Naive thymus-derived CD8-positive, alpha-beta T cell (primary cell): ENCODE measurements around the gene SLC31A2. TPM values are rescaled to one million over a fixed set of nuclear protein-coding genes. Genes with fewer than 3 reads are reported as not detected.
"Not testable (repeated sequence)": the region's sequence is repeated elsewhere in the genome, so short reads cannot be mapped to it uniquely, and the experiment has no call there.

Experiments
- ATAC-seq, 2 donors: fragments of 150-1000 bp; cut with Tn5 transposase in 1 of 2; sonication (Bioruptor Pico), chemical (Tn5 transposase) in 1 of 2; 1 replicate in 1 of 2; 2 replicates in 1 of 2; pipeline ENCODE4 v1.10.0; 2021; ENCODE audit warnings: mild to moderate bottlenecking in 2 of 2, moderate library complexity in 2 of 2
- POLR2A ChIA-PET: fragments of 350-600 bp; sonication (Branson Sonifier 250); formaldehyde crosslinking; loops from one replicate; lab custom pipeline; 2021; ENCODE audit warnings: antibody characterized with exemption; lab: Charles Lee
- DNase-seq, 10 donors: peaks; one replicate each; pipeline versions ENCODE4 v3.0.0 to v3.0.0-alpha.2; 2020 to 2022
- H3K27ac Mint-ChIP-seq, 10 donors: one replicate each; pipeline ENCODE4 v1.8.0; 2020 to 2022; ENCODE audit warnings: mild to moderate bottlenecking in 10 of 10, mixed read lengths in 10 of 10, moderate library complexity in 4 of 10, inconsistent platforms in 1 of 10
- H3K27me3 Mint-ChIP-seq, 5 donors: one replicate each; pipeline ENCODE4 v1.8.0; 2021 to 2022; ENCODE audit warnings: mixed read lengths in 5 of 5
- H3K36me3 Mint-ChIP-seq, 3 donors: one replicate each; pipeline ENCODE4 v1.8.0; 2020 to 2022; ENCODE audit warnings: mixed read lengths in 3 of 3, mild to moderate bottlenecking in 2 of 3, inconsistent platforms in 1 of 3
- H3K4me1 Mint-ChIP-seq, 4 donors: one replicate each; pipeline ENCODE4 v1.8.0; 2021 to 2022; ENCODE audit warnings: mixed read lengths in 4 of 4
- H3K4me3 Mint-ChIP-seq, 10 donors: one replicate each; pipeline ENCODE4 v1.8.0; 2020 to 2022; ENCODE audit warnings: mild to moderate bottlenecking in 10 of 10, mixed read lengths in 10 of 10, moderate library complexity in 6 of 10, inconsistent platforms in 1 of 10
- H3K9me3 Mint-ChIP-seq, 9 donors: one replicate each; pipeline ENCODE4 v1.8.0; 2020 to 2022; ENCODE audit warnings: mixed read lengths in 9 of 9, mild to moderate bottlenecking in 3 of 9, inconsistent platforms in 1 of 9, moderate library complexity in 1 of 9
- polyA plus RNA-seq, 3 donors: library from polyadenylated mRNA; unstranded; fragments of 300-500 nt; fragmentation: Illumina TruSeq; gene quantifications; one replicate each; pipeline ENCODE4 v1.2.3, GENCODE V29; 2021
- total RNA-seq, 8 experiments: library from RNA in 2 of 8; stranded (reverse) in 2 of 8; gene quantifications; one replicate each; pipeline ENCODE4 v1.2.3 and lab custom pipeline; 2021 to 2026

The SLC31A2 gene
- total RNA-seq (1 to 10 TPM; 3.9 to 4.8 TPM), polyA plus RNA-seq (1 to 10 TPM; 2.1 to 3.5 (median 3.0) TPM), total RNA-seq (lab: John Stamatoyannopoulos, UW) (3.9 to 7.1 (median 5.7) reads per million in 6 experiments)

GRCh38 chr9:113150670-113151611 is at the start of gene SLC31A2:
Gene SLC31A2 (plus strand): TSS chr9:113151007. CDS start chr9:113151075, 68 bp downstream.
- Mint-ChIP-seq H3K4me1 (peaks cover 7 to 38% (median 28%) of the 10 kb centered on the region in 4 donors), H3K4me3 (peak within 1 kb of the TSS; percentile 73 to 90 (median 82)), H3K9me3 (no peaks in the 10 kb centered on the region), H3K27me3 (peaks cover 0 to 3% (median 0%) of the 10 kb centered on the region in 5 donors), H3K27ac (peak within 1 kb of the TSS; percentile 2 to 83 (median 72)), H3K36me3 (no peaks in the 10 kb centered on the region)
- POLR2A ChIA-PET, result interaction anchor here (0.5 to 0.7 kb wide), 2 partner anchors 70 to 397 kb away, joined by 3 to 6 read pairs; partner anchors contain the start of genes FKBP15 and SLC31A1
- ATAC-seq (peak; percentile 94), DNase-seq (peak; percentile 77 to 90 (median 80))

GRCh38 chr9:113105345-113105744 is 45.5 kb upstream of the SLC31A2 start:
- ATAC-seq, POLR2A ChIA-PET, H3K4me3 Mint-ChIP-seq: not testable (repeated sequence)

GRCh38 chr9:113111065-113111951 is 39.5 kb upstream of the SLC31A2 start:
- H3K9me3 Mint-ChIP-seq, POLR2A ChIA-PET, H3K27me3 Mint-ChIP-seq, H3K4me3 Mint-ChIP-seq, H3K4me1 Mint-ChIP-seq, H3K36me3 Mint-ChIP-seq: not testable (repeated sequence)
- peak; percentile 69 to 86 for ATAC-seq
- DNase-seq, result peak in 3 of 10 donors; percentile 8 to 18 (median 17)
- H3K27ac Mint-ChIP-seq, result peak overlapping the region in 1 of 10 donors; percentile 67

More at GRCh38 chr9:113105345-113105744, 45.5 kb upstream of the SLC31A2 start:
- H3K27ac Mint-ChIP-seq, H3K36me3 Mint-ChIP-seq, H3K27me3 Mint-ChIP-seq, DNase-seq, H3K9me3 Mint-ChIP-seq, H3K4me1 Mint-ChIP-seq: not testable (repeated sequence)

- H3K4me1 Mint-ChIP-seq, H3K27me3 Mint-ChIP-seq, H3K36me3 Mint-ChIP-seq, H3K27ac Mint-ChIP-seq, H3K9me3 Mint-ChIP-seq, POLR2A ChIA-PET: not testable (repeated sequence)
- H3K4me3 Mint-ChIP-seq, result peak overlapping the region in 1 of 10 donors; percentile 39
- ATAC-seq (peak; percentile 72 to 78), DNase-seq (peak in 2 of 10 donors; percentile 24 to 25)
Measured at GRCh38 chr9:113112706-113113510, 37.9 kb upstream of the SLC31A2 start.

GRCh38 chr9:113118829-113119228 is 32.0 kb upstream of the SLC31A2 start:
- H3K9me3 Mint-ChIP-seq, H3K27me3 Mint-ChIP-seq, ATAC-seq, H3K27ac Mint-ChIP-seq, H3K36me3 Mint-ChIP-seq, DNase-seq, POLR2A ChIA-PET, H3K4me3 Mint-ChIP-seq, H3K4me1 Mint-ChIP-seq: not testable (repeated sequence)

GRCh38 chr9:113125386-113126035 is 25.3 kb upstream of the SLC31A2 start:
- H3K9me3 Mint-ChIP-seq, result no peaks in the 10 kb centered on the region
- peaks cover 16 to 41% (median 23%) of the 10 kb centered on the region in 5 donors for H3K27me3 Mint-ChIP-seq
- DNase-seq (no peak), ATAC-seq (no peak)
- no peak overlapping the region for H3K4me3 Mint-ChIP-seq
- H3K36me3 Mint-ChIP-seq, result peaks cover 0 to 5% (median 2%) of the 10 kb centered on the region in 3 donors
- no peak overlapping the region for H3K27ac Mint-ChIP-seq
- peaks cover 0 to 1% (median 0%) of the 10 kb centered on the region in 4 donors for H3K4me1 Mint-ChIP-seq
- POLR2A ChIA-PET, result no interaction called here

GRCh38 chr9:113129466-113129865 is 21.3 kb upstream of the SLC31A2 start:
- no peaks in the 10 kb centered on the region for H3K9me3 Mint-ChIP-seq
- peaks cover 0 to 8% (median 2%) of the 10 kb centered on the region in 3 donors for H3K36me3 Mint-ChIP-seq
- DNase-seq (no peak), ATAC-seq (no peak)
- POLR2A ChIA-PET, result no interaction called here
- no peak overlapping the region for H3K4me3 Mint-ChIP-seq
- no peak overlapping the region for H3K27ac Mint-ChIP-seq
- H3K4me1 Mint-ChIP-seq, result peaks cover 0 to 1% (median 0%) of the 10 kb centered on the region in 4 donors
- H3K27me3 Mint-ChIP-seq, result peaks cover 20 to 53% (median 32%) of the 10 kb centered on the region in 5 donors

GRCh38 chr9:113129884-113130283 is 20.9 kb upstream of the SLC31A2 start:
- no peak for ATAC-seq
- peaks cover 0 to 8% (median 2%) of the 10 kb centered on the region in 3 donors for H3K36me3 Mint-ChIP-seq
- H3K27me3 Mint-ChIP-seq, result peaks cover 20 to 53% (median 32%) of the 10 kb centered on the region in 5 donors
- H3K27ac Mint-ChIP-seq, result no peak overlapping the region
- no peak overlapping the region for H3K4me3 Mint-ChIP-seq
- POLR2A ChIA-PET, result no interaction called here
- H3K9me3 Mint-ChIP-seq, result no peaks in the 10 kb centered on the region
- peaks cover 0 to 1% (median 0%) of the 10 kb centered on the region in 4 donors for H3K4me1 Mint-ChIP-seq
- DNase-seq, result no peak

- peaks cover 18 to 66% (median 29%) of the 10 kb centered on the region in 5 donors for H3K27me3 Mint-ChIP-seq
- H3K36me3 Mint-ChIP-seq, result peaks cover 0 to 8% (median under 1%) of the 10 kb centered on the region in 3 donors
- POLR2A ChIA-PET, result no interaction called here
- H3K4me1 Mint-ChIP-seq, result peaks cover 0 to 1% (median 0%) of the 10 kb centered on the region in 4 donors
- H3K4me3 Mint-ChIP-seq, result no peak overlapping the region
- DNase-seq (no peak), ATAC-seq (no peak)
- no peak overlapping the region for H3K27ac Mint-ChIP-seq
- H3K9me3 Mint-ChIP-seq, result no peaks in the 10 kb centered on the region
Measured at GRCh38 chr9:113131689-113132151, 19.1 kb upstream of the SLC31A2 start.

- no peak for ATAC-seq
- Mint-ChIP-seq H3K27me3 (peaks cover 6 to 29% (median 13%) of the 10 kb centered on the region in 5 donors), H3K27ac (no peak overlapping the region), H3K4me1 (no peaks in the 10 kb centered on the region), H3K9me3 (peaks cover 0 to 23% (median 12%) of the 10 kb centered on the region in 9 donors), H3K36me3 (peaks cover 0 to 23% (median 4%) of the 10 kb centered on the region in 3 donors), H3K4me3 (no peak overlapping the region)
- POLR2A ChIA-PET, result interaction anchor here (0.6 kb wide), 1 partner anchor 203 kb away, joined by 4 read pairs; the partner anchor contains the start of gene WDR31
- no peak for DNase-seq
Measured at GRCh38 chr9:113137196-113138168, 13.3 kb upstream of the SLC31A2 start.
